Progenitor cell of endocrine pancreas (in vitro differentiated cells): ENCODE measurements around the gene TBCEL. TPM values are rescaled to one million over a fixed set of nuclear protein-coding genes. Genes with fewer than 3 reads are reported as not detected.

Experiments
- DNase-seq: peaks from one replicate; pipeline ENCODE4 v3.0.0; 2021; ENCODE audit warnings: low spot score; ENCODE audit not compliant: unreplicated experiment
- H3K27ac Mint-ChIP-seq: 2 replicates; pipeline ENCODE4 v1.8.0; 2021; ENCODE audit warnings: mild to moderate bottlenecking, moderate library complexity, mixed read lengths
- H3K27me3 Mint-ChIP-seq: 2 replicates; pipeline ENCODE4 v1.8.0; 2021; ENCODE audit warnings: mixed read lengths
- H3K36me3 Mint-ChIP-seq: 2 replicates; pipeline ENCODE4 v1.8.0; 2022; ENCODE audit warnings: mixed read lengths; ENCODE audit not compliant: insufficient read depth
- H3K4me1 Mint-ChIP-seq: 2 replicates; pipeline ENCODE4 v1.8.0; 2021; ENCODE audit warnings: low read depth, mixed read lengths
- H3K4me3 Mint-ChIP-seq: 2 replicates; pipeline ENCODE4 v1.8.0; 2021; ENCODE audit warnings: low read depth, mild to moderate bottlenecking, moderate library complexity, mixed read lengths
- H3K9me3 Mint-ChIP-seq: 2 replicates; pipeline ENCODE4 v1.8.0; 2021; ENCODE audit warnings: low read depth, mixed read lengths
- CTCF ChIP-seq: fragments of 200-600 bp; sonication (generic); IDR thresholded peaks from one replicate; pipeline ENCODE4 v1.5.0; 2021; ENCODE audit warnings: antibody characterized with exemption, mild to moderate bottlenecking; ENCODE audit not compliant: unreplicated experiment
- total RNA-seq: library from RNA; stranded (reverse); gene quantifications from 2 replicates; pipeline ENCODE4 v1.2.1, GENCODE V29; 2021

TBCEL gene
- total RNA-seq, 1 donor from 2014 or later = 28.6 TPM

- no peak for DNase-seq
- no peaks in the 10 kb centered on the region for H3K36me3 Mint-ChIP-seq
- no peaks in the 10 kb centered on the region for H3K9me3 Mint-ChIP-seq
- peak overlapping the region; percentile 21 for H3K27ac Mint-ChIP-seq
- no peaks in the 10 kb centered on the region for H3K27me3 Mint-ChIP-seq
- H3K4me3 Mint-ChIP-seq = no peak overlapping the region
- TF ChIP-seq CTCF = no peak
- peaks cover 12% of the 10 kb centered on the region for H3K4me1 Mint-ChIP-seq
These were observed 26.9 kb upstream of the TBCEL start for GRCh38 chr11:120996973-120997372.

GRCh38 chr11:120998581-120998980 is 25.3 kb upstream of the TBCEL start:
- no peak for DNase-seq
- Mint-ChIP-seq H3K27ac (no peak overlapping the region), H3K4me3 (no peak overlapping the region), H3K36me3 (no peaks in the 10 kb centered on the region), H3K27me3 (no peaks in the 10 kb centered on the region), H3K4me1 (peaks cover 14% of the 10 kb centered on the region), H3K9me3 (no peaks in the 10 kb centered on the region)
- TF ChIP-seq CTCF = no peak

DNA sequence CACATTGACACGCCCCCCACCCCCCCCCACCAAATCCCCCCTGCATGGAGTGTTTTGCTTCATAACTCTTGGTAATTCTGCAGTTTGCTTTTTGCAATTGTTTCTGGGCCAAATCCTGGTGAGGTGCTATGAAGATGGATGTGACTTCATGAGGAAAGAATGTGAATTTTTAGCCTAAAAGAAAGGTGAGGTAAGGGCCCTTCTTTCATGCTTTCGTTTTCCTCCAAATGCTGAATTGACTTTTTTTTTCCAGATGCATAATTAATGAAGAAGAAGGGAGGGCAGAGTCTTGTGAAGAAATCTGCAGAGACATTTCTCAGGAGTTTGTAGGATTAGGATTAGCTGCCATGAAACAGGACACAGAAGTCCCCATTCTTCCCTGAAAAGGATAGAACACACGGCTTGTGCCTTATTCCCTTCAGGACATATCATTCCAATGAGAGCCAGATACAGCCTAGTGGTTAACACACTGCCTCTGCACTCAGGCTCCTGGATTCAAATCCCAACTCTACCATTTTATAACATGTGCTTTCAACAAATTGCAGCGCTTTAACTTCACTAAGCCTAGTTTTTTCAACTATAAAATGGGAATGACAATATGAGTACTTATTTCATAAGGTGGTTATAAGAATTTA is 19.6 kb upstream of the TBCEL start:
- no peak overlapping the region for H3K4me3 Mint-ChIP-seq
- no peaks in the 10 kb centered on the region for H3K36me3 Mint-ChIP-seq
- H3K9me3 Mint-ChIP-seq = no peaks in the 10 kb centered on the region
- peaks cover 14% of the 10 kb centered on the region for H3K4me1 Mint-ChIP-seq
- no peak for DNase-seq
- TF ChIP-seq CTCF = no peak
- H3K27ac Mint-ChIP-seq = no peak overlapping the region
- peaks cover 5% of the 10 kb centered on the region for H3K27me3 Mint-ChIP-seq

GRCh38 chr11:121006922-121007321 is 17.0 kb upstream of the TBCEL start:
- peaks cover 2% of the 10 kb centered on the region for H3K4me1 Mint-ChIP-seq
- H3K4me3 Mint-ChIP-seq = no peak overlapping the region
- peaks cover 5% of the 10 kb centered on the region for H3K27me3 Mint-ChIP-seq
- H3K27ac Mint-ChIP-seq = no peak overlapping the region
- no peak for DNase-seq
- no peaks in the 10 kb centered on the region for H3K36me3 Mint-ChIP-seq
- H3K9me3 Mint-ChIP-seq = peaks cover 4% of the 10 kb centered on the region
- TF ChIP-seq CTCF = no peak

DNA sequence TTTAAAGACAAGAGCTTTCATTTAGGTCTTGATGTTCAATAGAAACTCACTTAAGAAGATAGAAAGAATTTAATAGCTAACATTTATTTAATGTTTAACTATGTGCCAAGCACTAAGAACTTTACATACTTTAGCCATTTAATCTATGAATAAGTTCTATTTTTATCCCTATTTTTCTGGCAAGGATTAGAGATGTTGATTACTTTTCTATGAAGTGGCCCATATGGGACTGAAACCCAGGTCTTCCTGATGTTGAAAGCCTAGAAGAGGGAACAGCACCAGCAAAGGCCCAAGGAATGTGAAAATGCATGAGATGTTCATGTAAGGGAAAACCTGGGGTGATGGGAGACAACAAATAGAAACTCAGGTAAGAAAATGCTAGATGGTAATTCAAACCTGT is 15.4 kb upstream of the TBCEL start:
- Mint-ChIP-seq H3K9me3 (peaks cover 4% of the 10 kb centered on the region), H3K36me3 (no peaks in the 10 kb centered on the region), H3K27me3 (peaks cover 5% of the 10 kb centered on the region), H3K4me3 (no peak overlapping the region), H3K27ac (no peak overlapping the region), H3K4me1 (no peaks in the 10 kb centered on the region)
- no peak for TF ChIP-seq CTCF
- no peak for DNase-seq
